ENCODE data around the gene TBCEL. TPM values are rescaled to one million over a fixed set of nuclear protein-coding genes. Genes with fewer than 3 reads are reported as not detected.

Gene TBCEL, protein sequence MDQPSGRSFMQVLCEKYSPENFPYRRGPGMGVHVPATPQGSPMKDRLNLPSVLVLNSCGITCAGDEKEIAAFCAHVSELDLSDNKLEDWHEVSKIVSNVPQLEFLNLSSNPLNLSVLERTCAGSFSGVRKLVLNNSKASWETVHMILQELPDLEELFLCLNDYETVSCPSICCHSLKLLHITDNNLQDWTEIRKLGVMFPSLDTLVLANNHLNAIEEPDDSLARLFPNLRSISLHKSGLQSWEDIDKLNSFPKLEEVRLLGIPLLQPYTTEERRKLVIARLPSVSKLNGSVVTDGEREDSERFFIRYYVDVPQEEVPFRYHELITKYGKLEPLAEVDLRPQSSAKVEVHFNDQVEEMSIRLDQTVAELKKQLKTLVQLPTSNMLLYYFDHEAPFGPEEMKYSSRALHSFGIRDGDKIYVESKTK
- total RNA-seq (10 to 100 TPM; 20.7 to 39.9 (median 31.2) TPM), polyA plus RNA-seq (1 to 10 TPM; 3.9 to 4.1 TPM)
- long read RNA-seq, donor 1, full-length matches to known transcripts, result 6 of 10 reads
- long read RNA-seq, donor 1, partial matches to known transcripts, result 0 of 10 reads
- long read RNA-seq, donor 1, other reads (novel, unspliced or antisense), result 4 of 10 reads
- long read RNA-seq, donor 2, full-length matches to known transcripts, result 4 of 7 reads
- long read RNA-seq, donor 2, partial matches to known transcripts, result 2 of 7 reads
- long read RNA-seq, donor 2, other reads (novel, unspliced or antisense), result 1 of 7 reads
- long read RNA-seq, donor 3, full-length matches to known transcripts, result 1 of 1 reads
- long read RNA-seq, donor 3, partial matches to known transcripts, result 0 of 1 reads
- long read RNA-seq, donor 3, other reads (novel, unspliced or antisense), result 0 of 1 reads

DNA sequence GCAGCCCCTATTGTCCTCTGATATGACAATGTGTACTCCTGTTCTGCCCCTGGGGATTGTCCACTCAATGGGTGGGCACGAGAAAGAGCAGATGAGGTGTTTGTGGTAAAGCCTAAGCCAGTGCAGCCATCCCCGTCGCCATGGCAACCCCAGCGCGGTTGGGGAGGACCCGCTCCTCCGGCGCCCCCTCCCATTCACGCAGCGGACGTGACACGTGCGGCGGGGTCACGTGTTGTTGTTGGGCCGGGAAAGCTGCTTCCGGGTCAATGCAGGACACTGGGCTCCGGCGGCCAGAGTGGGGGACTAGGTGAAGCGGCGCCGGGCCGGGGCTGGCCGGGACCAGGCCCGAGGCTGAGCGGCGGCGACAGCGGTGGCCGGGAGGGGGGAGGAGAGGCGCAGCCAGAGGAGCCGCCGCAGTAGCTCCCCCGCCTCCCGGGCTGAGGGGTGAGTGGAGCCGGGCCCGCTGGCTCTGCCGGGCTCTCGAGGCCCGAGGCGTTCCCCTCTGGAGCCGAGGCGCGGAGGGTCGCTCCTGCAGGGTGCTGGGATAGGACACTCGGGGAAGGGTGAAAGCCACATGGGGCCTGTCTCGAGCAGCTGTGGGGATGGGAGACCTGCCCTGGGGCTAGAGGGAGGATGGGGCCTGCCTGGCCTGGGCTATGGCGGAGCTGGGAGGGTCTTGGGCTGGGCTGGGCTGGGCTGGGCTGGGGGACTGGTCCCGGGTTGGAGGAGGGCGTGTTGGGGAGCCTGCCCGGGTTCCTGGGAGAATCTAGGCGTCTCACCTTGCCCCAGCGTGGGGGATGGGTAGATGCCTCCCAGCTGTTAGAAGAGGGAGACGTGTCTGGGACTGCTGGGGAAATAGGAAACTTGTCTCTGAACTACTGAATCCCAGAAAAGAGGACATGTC is at the start of gene TBCEL:
Gene TBCEL, plus strand, starts transcription at position 255 of the 904 bp plus-strand sequence. CDS start 21,589 bp downstream, outside the sequence.
- peaks cover 0 to 37% (median 20%) of the 10 kb centered on the region in 9 donors for H3K4me1 ChIP-seq
- no peaks in the 10 kb centered on the region for H3K27me3 ChIP-seq
- peak within 1 kb of the TSS; percentile 77 to 98 (median 88) for H3K4me3 ChIP-seq
- H3K36me3 ChIP-seq, result no peaks in the 10 kb centered on the region
- intact Hi-C loops (cut with DNase I), result no loop called here
- H3K9me3 ChIP-seq, result no peaks in the 10 kb centered on the region
- peak within 1 kb of the TSS in 9 of 10 donors; percentile 70 to 86 (median 81) for H3K27ac ChIP-seq
- 0% methylated on average over 46 to 54 of the region's 54 CpGs for WGBS, 2 donors
- TF ChIP-seq, protein P1, sequence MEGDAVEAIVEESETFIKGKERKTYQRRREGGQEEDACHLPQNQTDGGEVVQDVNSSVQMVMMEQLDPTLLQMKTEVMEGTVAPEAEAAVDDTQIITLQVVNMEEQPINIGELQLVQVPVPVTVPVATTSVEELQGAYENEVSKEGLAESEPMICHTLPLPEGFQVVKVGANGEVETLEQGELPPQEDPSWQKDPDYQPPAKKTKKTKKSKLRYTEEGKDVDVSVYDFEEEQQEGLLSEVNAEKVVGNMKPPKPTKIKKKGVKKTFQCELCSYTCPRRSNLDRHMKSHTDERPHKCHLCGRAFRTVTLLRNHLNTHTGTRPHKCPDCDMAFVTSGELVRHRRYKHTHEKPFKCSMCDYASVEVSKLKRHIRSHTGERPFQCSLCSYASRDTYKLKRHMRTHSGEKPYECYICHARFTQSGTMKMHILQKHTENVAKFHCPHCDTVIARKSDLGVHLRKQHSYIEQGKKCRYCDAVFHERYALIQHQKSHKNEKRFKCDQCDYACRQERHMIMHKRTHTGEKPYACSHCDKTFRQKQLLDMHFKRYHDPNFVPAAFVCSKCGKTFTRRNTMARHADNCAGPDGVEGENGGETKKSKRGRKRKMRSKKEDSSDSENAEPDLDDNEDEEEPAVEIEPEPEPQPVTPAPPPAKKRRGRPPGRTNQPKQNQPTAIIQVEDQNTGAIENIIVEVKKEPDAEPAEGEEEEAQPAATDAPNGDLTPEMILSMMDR (IDR thresholded peaks at IDR 0.05), result no peak
- peak; percentile 91 to 92 for DNase-seq
- peak; percentile 93 to 97 (median 95) for ATAC-seq

DNA sequence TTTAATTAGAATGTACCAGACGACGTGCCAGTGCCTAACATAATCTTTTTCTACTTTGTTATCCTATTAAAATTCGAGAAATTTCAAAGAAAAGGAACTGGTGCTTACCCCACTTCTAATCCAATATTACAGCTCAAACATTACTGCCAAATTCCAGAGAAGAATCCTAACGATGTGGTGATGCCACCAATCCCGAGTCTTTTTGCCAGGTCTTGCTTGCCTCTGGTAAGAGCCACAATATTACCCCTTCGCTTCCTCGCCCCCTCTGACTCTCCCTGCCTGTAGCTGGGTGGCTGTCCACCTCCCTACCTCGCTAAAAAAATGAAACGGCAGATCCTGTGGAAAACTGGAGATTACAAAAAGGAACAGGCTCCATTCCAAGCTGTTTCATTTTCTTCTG is 49.4 kb upstream of the TBCEL start:
- TF ChIP-seq, protein P1 (IDR thresholded peaks at IDR 0.05), result no peak
- no peaks in the 10 kb centered on the region for H3K36me3 ChIP-seq
- H3K9me3 ChIP-seq, result no peaks in the 10 kb centered on the region
- peaks cover 0 to 53% (median 28%) of the 10 kb centered on the region in 7 donors for H3K27me3 ChIP-seq
- intact Hi-C loops (cut with DNase I), result no loop called here
- no peak overlapping the region for H3K27ac ChIP-seq
- 56 to 58% methylated on average over 9 of the region's 9 CpGs for WGBS, 2 donors
- DNase-seq (no peak), ATAC-seq (no peak)
- no peaks in the 10 kb centered on the region for H3K4me1 ChIP-seq
- no peak overlapping the region for H3K4me3 ChIP-seq

DNA sequence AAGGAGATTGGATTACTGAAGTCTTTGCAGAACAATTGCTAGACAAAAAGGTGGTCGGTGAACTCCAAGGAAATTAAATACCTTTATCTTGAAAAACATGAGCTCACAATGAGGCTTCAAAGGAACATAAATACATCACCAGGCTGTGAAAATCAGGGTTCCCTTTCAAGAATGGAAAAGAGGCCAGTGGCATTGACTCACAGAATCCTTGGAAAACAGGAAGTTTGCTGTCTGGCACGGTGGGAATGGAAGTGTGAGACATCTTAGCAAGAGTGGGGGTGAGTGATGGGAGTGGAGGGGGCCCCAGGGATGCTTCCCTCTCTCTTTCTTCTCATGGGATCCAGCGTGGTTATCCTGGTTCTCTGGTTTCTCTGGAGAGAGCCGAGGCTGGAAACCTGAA is 48.9 kb upstream of the TBCEL start:
- Histone ChIP-seq H3K36me3 (no peaks in the 10 kb centered on the region), H3K4me1 (no peaks in the 10 kb centered on the region), H3K4me3 (no peak overlapping the region), H3K27ac (no peak overlapping the region), H3K27me3 (peaks cover 0 to 53% (median 30%) of the 10 kb centered on the region in 7 donors), H3K9me3 (no peaks in the 10 kb centered on the region)
- DNase-seq (no peak), ATAC-seq (no peak)
- WGBS, 2 donors, result 29 to 35% methylated on average over 4 of the region's 4 CpGs
- TF ChIP-seq, protein P1 (IDR thresholded peaks at IDR 0.05), result no peak
- intact Hi-C loops (cut with DNase I), result no loop called here
